H1 (cell line): ENCODE data around the gene TASP1.

Experiments used
- CREB1 ChIP-seq: IDR thresholded peaks from 2 replicates; pipeline ENCODE4 v1.6.1; 2012; ENCODE audit warnings: inconsistent platforms
- CTCF ChIP-seq, 3 experiments: IDR thresholded peaks; 1 replicate in 2 of 3; 2 replicates in 1 of 3; pipeline versions ENCODE4 v1.5.1 to v1.6.1; 2011; ENCODE audit warnings: low read length in 3 of 3, mild to moderate bottlenecking in 3 of 3, inconsistent platforms in 2 of 3, low read depth in 1 of 3, moderate library complexity in 1 of 3; ENCODE audit not compliant: insufficient read depth in 1 of 3; ENCODE audit errors: control extremely low read depth in 1 of 3
- EZH2 ChIP-seq: fragments of 200-600 bp; sonication (generic); IDR thresholded peaks from 2 replicates; pipeline ENCODE4 v1.7.1; 2012; ENCODE audit warnings: low read depth, mild to moderate bottlenecking, moderate library complexity, low read length, inconsistent platforms; ENCODE audit not compliant: severe bottlenecking
- POLR2A ChIP-seq, 2 experiments: IDR thresholded peaks; 1 replicate in 1 of 2; 2 replicates in 1 of 2; pipeline ENCODE4 v1.6.1; 2011; ENCODE audit warnings: low read depth in 2 of 2, low read length in 2 of 2, mild to moderate bottlenecking in 2 of 2; ENCODE audit errors: control extremely low read depth in 1 of 2
- TAF1 ChIP-seq: IDR thresholded peaks from 2 replicates; pipeline ENCODE4 v1.6.1; 2011; ENCODE audit warnings: mild to moderate bottlenecking, low read depth, low read length
- YY1 ChIP-seq: IDR thresholded peaks from 2 replicates; pipeline ENCODE4 v1.6.1; 2011; ENCODE audit warnings: low read depth, mild to moderate bottlenecking, low read length

- TF ChIP-seq POLR2A (IDR thresholded peaks at IDR 0.05; ENCODE audit: control extremely low read depth in 1 of 2, low read depth in 2 of 2, low read length in 2 of 2), result no peak
- TF ChIP-seq CREB1, result no peak
- no peak for TF ChIP-seq EZH2
- no peak for TF ChIP-seq TAF1
- TF ChIP-seq YY1, result no peak
- no peak for TF ChIP-seq CTCF (IDR thresholded peaks at IDR 0.05; ENCODE audit: control extremely low read depth in 1 of 3, insufficient read depth in 1 of 3, low read depth in 1 of 3, low read length in 3 of 3)
Measured at GRCh38 chr20:13447385-13448180, 191.1 kb downstream of the TASP1 start.
